HepG2 (cell line): ENCODE results near the gene CYP17A1. TPM values are rescaled to one million over a fixed set of nuclear protein-coding genes. Genes with fewer than 3 reads are reported as not detected.

Source experiments
- ATF7 ChIP-seq, 2 experiments: fragments of 450-650 bp in 1 of 2; sonication (generic) in 1 of 2; formaldehyde crosslinking in 1 of 2; IDR thresholded peaks; 2 replicates each; pipeline versions ENCODE4 v1.4.0 to v1.6.1; 2016 to 2020; ENCODE audit warnings: antibody characterized with exemption in 1 of 2, mild to moderate bottlenecking in 1 of 2, missing genetic modification reagents in 1 of 2
- BRD4 ChIP-seq: sonication (generic); formaldehyde crosslinking; IDR thresholded peaks from 2 replicates; pipeline ENCODE4 v1.4.0; 2020; ENCODE audit warnings: missing genetic modification reagents
- CCDC6 ChIP-seq: sonication (generic); formaldehyde crosslinking; IDR thresholded peaks from 2 replicates; pipeline ENCODE4 v1.8.1; 2022; ENCODE audit warnings: mild to moderate bottlenecking, missing genetic modification reagents, moderate library complexity
- DMAP1 ChIP-seq: IDR thresholded peaks from 2 replicates; pipeline ENCODE4 v1.6.1; 2016
- GATAD1 ChIP-seq: IDR thresholded peaks from 2 replicates; pipeline ENCODE4 v1.6.1; 2016; ENCODE audit warnings: missing genetic modification reagents, missing compliant biosample characterization
- HOXD1 ChIP-seq: sonication (generic); formaldehyde crosslinking; IDR thresholded peaks from 2 replicates; pipeline ENCODE4 v1.5.0; 2020; ENCODE audit warnings: missing genetic modification reagents
- KDM1A ChIP-seq: IDR thresholded peaks from 2 replicates; pipeline ENCODE4 v1.6.1; 2016; ENCODE audit warnings: missing compliant biosample characterization
- KDM5B ChIP-seq: sonication (generic); formaldehyde crosslinking; IDR thresholded peaks from 2 replicates; pipeline ENCODE4 v1.4.0; 2020; ENCODE audit warnings: missing genetic modification reagents, mild to moderate bottlenecking, borderline replicate concordance
- NFKBIZ ChIP-seq: IDR thresholded peaks from 2 replicates; pipeline ENCODE4 v1.6.1; 2018; ENCODE audit warnings: missing genetic modification reagents, missing compliant biosample characterization
- NFYC ChIP-seq: IDR thresholded peaks from 2 replicates; pipeline ENCODE4 v1.6.1; 2016; ENCODE audit warnings: missing genetic modification reagents, missing compliant biosample characterization
- SIX1 ChIP-seq: sonication (generic); formaldehyde crosslinking; IDR thresholded peaks from 2 replicates; pipeline ENCODE4 v1.4.0; 2020; ENCODE audit warnings: missing genetic modification reagents, borderline replicate concordance
- SRF ChIP-seq: IDR thresholded peaks from 2 replicates; pipeline ENCODE4 v1.6.1; 2011; ENCODE audit warnings: mild to moderate bottlenecking, low read depth, low read length, moderate library complexity
- ZFP37 ChIP-seq: sonication (generic); formaldehyde crosslinking; IDR thresholded peaks from 2 replicates; pipeline ENCODE4 v1.4.0; 2020; ENCODE audit warnings: missing genetic modification reagents, borderline replicate concordance
- ZMYM2 ChIP-seq: sonication (generic); formaldehyde crosslinking; IDR thresholded peaks from 2 replicates; pipeline ENCODE4 v1.8.0; 2022; ENCODE audit warnings: mild to moderate bottlenecking, missing genetic modification reagents
- ZMYM4 ChIP-seq: sonication (generic); formaldehyde crosslinking; IDR thresholded peaks from 2 replicates; pipeline ENCODE4 v1.8.1; 2023; ENCODE audit warnings: mild to moderate bottlenecking, missing genetic modification reagents
- ZNF138 ChIP-seq: sonication (generic); formaldehyde crosslinking; IDR thresholded peaks from 2 replicates; pipeline ENCODE4 v1.5.0; 2020; ENCODE audit warnings: mild to moderate bottlenecking, low read depth, missing genetic modification reagents
- ZNF451 ChIP-seq: sonication (generic); formaldehyde crosslinking; IDR thresholded peaks from 2 replicates; pipeline ENCODE4 v1.5.0; 2020; ENCODE audit warnings: mild to moderate bottlenecking, missing genetic modification reagents
- ZNF496 ChIP-seq: sonication (generic); formaldehyde crosslinking; IDR thresholded peaks from 2 replicates; pipeline ENCODE4 v1.8.1; 2023; ENCODE audit warnings: mild to moderate bottlenecking, moderate library complexity, missing genetic modification reagents; ENCODE audit not compliant: insufficient replicate concordance
- ZNF652 ChIP-seq: IDR thresholded peaks from 2 replicates; pipeline ENCODE4 v1.6.1; 2016; ENCODE audit warnings: low read depth, borderline replicate concordance
- ZNF670 ChIP-seq: sonication (generic); formaldehyde crosslinking; IDR thresholded peaks from 2 replicates; pipeline ENCODE4 v1.8.0; 2022; ENCODE audit warnings: mild to moderate bottlenecking, missing genetic modification reagents, borderline replicate concordance
- ZNF816 ChIP-seq: sonication (generic); formaldehyde crosslinking; IDR thresholded peaks from 2 replicates; pipeline ENCODE4 v1.8.0; 2022; ENCODE audit warnings: missing genetic modification reagents, mild to moderate bottlenecking, borderline replicate concordance
- polyA plus RNA-seq, 8 experiments: library from polyadenylated mRNA; depleted of rRNA in 3 of 8; stranded (reverse) in 7 of 8; unstranded in 1 of 8; fragments of >200 nt; fragmentation: Illumina TruSeq in 4 of 8; extraction: Trizol in 4 of 8; gene quantifications; 2 replicates each; pipeline versions ENCODE4 v1.2.1 to v1.2.3, GENCODE V29; 2011 to 2016; ENCODE audit warnings: low read depth in 4 of 8, missing spikeins in 1 of 8, mixed read lengths in 1 of 8; ENCODE audit not compliant: insufficient read depth in 1 of 8
- total RNA-seq, 5 experiments: library from RNA; depleted of rRNA; stranded (reverse); fragments of >200 nt; fragmentation: Illumina TruSeq; extraction: Trizol; gene quantifications; 2 replicates each; pipeline ENCODE4 v1.2.3, GENCODE V29; 2016; ENCODE audit warnings: low read depth in 1 of 5
- TF ChIP-seq, protein P1 (sequence below): sonication (generic); formaldehyde crosslinking; IDR thresholded peaks from 2 replicates; pipeline ENCODE4 v1.4.0; 2020; ENCODE audit warnings: missing genetic modification reagents
- TF ChIP-seq, protein P2 (sequence below): sonication (generic); formaldehyde crosslinking; IDR thresholded peaks from 2 replicates; pipeline ENCODE4 v1.4.0; 2020; ENCODE audit warnings: low read depth, missing genetic modification reagents
- TF ChIP-seq, protein P3 (sequence below): sonication (generic); formaldehyde crosslinking; IDR thresholded peaks from 2 replicates; pipeline ENCODE4 v1.9.0; 2021; ENCODE audit warnings: missing genetic modification reagents, borderline replicate concordance

The CYP17A1 gene
- total and polyA plus RNA-seq, 2 of the 13 experiments (the other 11 are each of a cell fraction or from before 2014, with no cell fraction given) = 0.13 to 1.1 TPM

DNA sequence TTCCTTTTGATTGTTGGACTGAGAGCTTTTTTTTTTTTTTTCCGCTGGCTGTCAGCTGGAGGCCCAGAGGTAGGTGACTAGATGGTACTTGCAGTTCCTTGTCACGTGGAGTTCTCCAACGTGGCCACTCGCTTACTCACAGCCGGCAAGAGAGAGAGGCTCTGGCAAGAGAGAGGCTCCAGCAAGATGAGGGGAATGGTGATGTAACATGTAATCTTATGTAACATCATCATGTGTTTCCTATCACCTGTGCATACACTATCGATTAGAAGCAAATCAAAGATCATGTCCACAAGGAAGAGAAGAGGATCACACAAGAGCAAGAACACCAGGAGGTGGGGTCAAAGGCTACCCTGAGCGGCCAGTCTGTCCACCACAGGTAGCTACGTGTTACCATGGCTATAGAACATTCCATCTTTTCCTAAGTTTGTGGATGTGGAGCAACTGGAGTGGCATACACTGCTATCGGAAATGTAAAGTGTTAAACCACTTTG is 12.9 kb upstream of the CYP17A1 start (continued):
- TF ChIP-seq, protein P1, sequence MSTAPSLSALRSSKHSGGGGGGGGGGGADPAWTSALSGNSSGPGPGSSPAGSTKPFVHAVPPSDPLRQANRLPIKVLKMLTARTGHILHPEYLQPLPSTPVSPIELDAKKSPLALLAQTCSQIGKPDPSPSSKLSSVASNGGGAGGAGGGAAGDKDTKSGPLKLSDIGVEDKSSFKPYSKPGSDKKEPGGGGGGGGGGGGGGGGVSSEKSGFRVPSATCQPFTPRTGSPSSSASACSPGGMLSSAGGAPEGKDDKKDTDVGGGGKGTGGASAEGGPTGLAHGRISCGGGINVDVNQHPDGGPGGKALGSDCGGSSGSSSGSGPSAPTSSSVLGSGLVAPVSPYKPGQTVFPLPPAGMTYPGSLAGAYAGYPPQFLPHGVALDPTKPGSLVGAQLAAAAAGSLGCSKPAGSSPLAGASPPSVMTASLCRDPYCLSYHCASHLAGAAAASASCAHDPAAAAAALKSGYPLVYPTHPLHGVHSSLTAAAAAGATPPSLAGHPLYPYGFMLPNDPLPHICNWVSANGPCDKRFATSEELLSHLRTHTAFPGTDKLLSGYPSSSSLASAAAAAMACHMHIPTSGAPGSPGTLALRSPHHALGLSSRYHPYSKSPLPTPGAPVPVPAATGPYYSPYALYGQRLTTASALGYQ (CRISPR knock-in tag) = peak; percentile 20; the same call in 1 of the 2 replicates
- TF ChIP-seq KDM1A (CRISPR knock-in tag) (peak; percentile 78), SIX1 (CRISPR knock-in tag) (no peak), NFKBIZ (CRISPR knock-in tag) (peak; percentile 76; the same call in 1 of the 2 replicates), ZNF138 (CRISPR knock-in tag) (no peak), BRD4 (no peak), NFYC (CRISPR knock-in tag) (no peak), ZMYM4 (peak; percentile 92), DMAP1 (CRISPR knock-in tag) (peak; percentile 78; the same call in 1 of the 2 replicates), ZMYM2 (CRISPR knock-in tag) (peak; percentile 89), KDM5B (CRISPR knock-in tag) (peak; percentile 39; the same call in 1 of the 2 replicates), GATAD1 (CRISPR knock-in tag) (peak; percentile 64), ZNF670 (CRISPR knock-in tag) (peak; percentile 90; the same call in 1 of the 2 replicates), ZNF816 (CRISPR knock-in tag) (peak; percentile 92; the same call in 1 of the 2 replicates), ATF7 (IDR thresholded peaks at IDR 0.05) (peak; percentile 62), ATF7 (CRISPR knock-in tag; IDR thresholded peaks at IDR 0.05) (0 out of 2 replicates have a peak, but pooled peaks have one; percentile 65), ZNF496 (CRISPR knock-in tag) (no peak), CCDC6 (CRISPR knock-in tag) (peak; percentile 73; the same call in 1 of the 2 replicates), ZNF652 (CRISPR knock-in tag) (peak; percentile 49; the same call in 1 of the 2 replicates), ZFP37 (CRISPR knock-in tag) (no peak), SRF (no peak), ZNF451 (CRISPR knock-in tag) (no peak), HOXD1 (CRISPR knock-in tag) (peak; percentile 53; the same call in 1 of the 2 replicates)
- TF ChIP-seq, protein P2, sequence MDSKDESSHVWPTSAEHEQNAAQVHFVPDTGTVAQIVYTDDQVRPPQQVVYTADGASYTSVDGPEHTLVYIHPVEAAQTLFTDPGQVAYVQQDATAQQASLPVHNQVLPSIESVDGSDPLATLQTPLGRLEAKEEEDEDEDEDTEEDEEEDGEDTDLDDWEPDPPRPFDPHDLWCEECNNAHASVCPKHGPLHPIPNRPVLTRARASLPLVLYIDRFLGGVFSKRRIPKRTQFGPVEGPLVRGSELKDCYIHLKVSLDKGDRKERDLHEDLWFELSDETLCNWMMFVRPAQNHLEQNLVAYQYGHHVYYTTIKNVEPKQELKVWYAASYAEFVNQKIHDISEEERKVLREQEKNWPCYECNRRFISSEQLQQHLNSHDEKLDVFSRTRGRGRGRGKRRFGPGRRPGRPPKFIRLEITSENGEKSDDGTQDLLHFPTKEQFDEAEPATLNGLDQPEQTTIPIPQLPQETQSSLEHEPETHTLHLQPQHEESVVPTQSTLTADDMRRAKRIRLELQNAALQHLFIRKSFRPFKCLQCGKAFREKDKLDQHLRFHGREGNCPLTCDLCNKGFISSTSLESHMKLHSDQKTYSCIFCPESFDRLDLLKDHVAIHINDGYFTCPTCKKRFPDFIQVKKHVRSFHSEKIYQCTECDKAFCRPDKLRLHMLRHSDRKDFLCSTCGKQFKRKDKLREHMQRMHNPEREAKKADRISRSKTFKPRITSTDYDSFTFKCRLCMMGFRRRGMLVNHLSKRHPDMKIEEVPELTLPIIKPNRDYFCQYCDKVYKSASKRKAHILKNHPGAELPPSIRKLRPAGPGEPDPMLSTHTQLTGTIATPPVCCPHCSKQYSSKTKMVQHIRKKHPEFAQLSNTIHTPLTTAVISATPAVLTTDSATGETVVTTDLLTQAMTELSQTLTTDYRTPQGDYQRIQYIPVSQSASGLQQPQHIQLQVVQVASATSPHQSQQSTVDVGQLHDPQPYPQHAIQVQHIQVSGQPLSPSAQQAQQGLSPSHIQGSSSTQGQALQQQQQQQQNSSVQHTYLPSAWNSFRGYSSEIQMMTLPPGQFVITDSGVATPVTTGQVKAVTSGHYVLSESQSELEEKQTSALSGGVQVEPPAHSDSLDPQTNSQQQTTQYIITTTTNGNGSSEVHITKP (CRISPR knock-in tag) = peak; percentile 21; the same call in 1 of the 2 replicates
- TF ChIP-seq, protein P3, sequence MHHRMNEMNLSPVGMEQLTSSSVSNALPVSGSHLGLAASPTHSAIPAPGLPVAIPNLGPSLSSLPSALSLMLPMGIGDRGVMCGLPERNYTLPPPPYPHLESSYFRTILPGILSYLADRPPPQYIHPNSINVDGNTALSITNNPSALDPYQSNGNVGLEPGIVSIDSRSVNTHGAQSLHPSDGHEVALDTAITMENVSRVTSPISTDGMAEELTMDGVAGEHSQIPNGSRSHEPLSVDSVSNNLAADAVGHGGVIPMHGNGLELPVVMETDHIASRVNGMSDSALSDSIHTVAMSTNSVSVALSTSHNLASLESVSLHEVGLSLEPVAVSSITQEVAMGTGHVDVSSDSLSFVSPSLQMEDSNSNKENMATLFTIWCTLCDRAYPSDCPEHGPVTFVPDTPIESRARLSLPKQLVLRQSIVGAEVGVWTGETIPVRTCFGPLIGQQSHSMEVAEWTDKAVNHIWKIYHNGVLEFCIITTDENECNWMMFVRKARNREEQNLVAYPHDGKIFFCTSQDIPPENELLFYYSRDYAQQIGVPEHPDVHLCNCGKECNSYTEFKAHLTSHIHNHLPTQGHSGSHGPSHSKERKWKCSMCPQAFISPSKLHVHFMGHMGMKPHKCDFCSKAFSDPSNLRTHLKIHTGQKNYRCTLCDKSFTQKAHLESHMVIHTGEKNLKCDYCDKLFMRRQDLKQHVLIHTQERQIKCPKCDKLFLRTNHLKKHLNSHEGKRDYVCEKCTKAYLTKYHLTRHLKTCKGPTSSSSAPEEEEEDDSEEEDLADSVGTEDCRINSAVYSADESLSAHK (CRISPR knock-in tag) = no peak
